Smooth muscle cell (in vitro differentiated cells): ENCODE measurements around the gene WDR72. TPM values are rescaled to one million over a fixed set of nuclear protein-coding genes. Genes with fewer than 3 reads are reported as not detected.
"Not testable (repeated sequence)": the region's sequence is repeated elsewhere in the genome, so short reads cannot be mapped to it uniquely, and the experiment has no call there.

ENCODE experiments used
- DNase-seq: peaks from one replicate; lab custom pipeline; 2025; ENCODE audit not compliant: unreplicated experiment; lab: John Stamatoyannopoulos, UW
- H2AFZ ChIP-seq: fragments of 200-600 bp; sonication (generic); 2 replicates; pipeline ENCODE4 v1.6.0; 2016; ENCODE audit warnings: antibody characterized with exemption, low read depth, mild to moderate bottlenecking
- H3F3A ChIP-seq: fragments of 200-600 bp; sonication (generic); 2 replicates; pipeline ENCODE4 v1.6.0; 2017; ENCODE audit warnings: antibody characterized with exemption, low read depth
- H3K27ac ChIP-seq: fragments of 200-600 bp; sonication (generic); 2 replicates; pipeline ENCODE4 v1.5.1; 2016; ENCODE audit warnings: low read depth, mild to moderate bottlenecking
- H3K27me3 ChIP-seq: fragments of 200-600 bp; sonication (generic); 2 replicates; pipeline ENCODE4 v1.6.1; 2016; ENCODE audit warnings: low read depth, mild to moderate bottlenecking
- H3K36me3 ChIP-seq: fragments of 200-600 bp; sonication (generic); 2 replicates; pipeline ENCODE4 v1.5.1; 2016; ENCODE audit warnings: low read depth
- H3K4me1 ChIP-seq: fragments of 200-600 bp; sonication (generic); 2 replicates; pipeline ENCODE4 v1.5.1; 2016; ENCODE audit warnings: low read depth
- H3K4me2 ChIP-seq: fragments of 200-600 bp; sonication (generic); 2 replicates; pipeline ENCODE4 v1.6.0; 2016; ENCODE audit warnings: mild to moderate bottlenecking
- H3K4me3 ChIP-seq: fragments of 200-600 bp; sonication (generic); 2 replicates; pipeline ENCODE4 v1.5.1; 2016; ENCODE audit warnings: mild to moderate bottlenecking
- H3K79me2 ChIP-seq: fragments of 200-600 bp; sonication (generic); 2 replicates; pipeline ENCODE4 v1.6.0; 2016; ENCODE audit warnings: low read depth, mild to moderate bottlenecking
- H3K9ac ChIP-seq: fragments of 200-600 bp; sonication (generic); 2 replicates; pipeline ENCODE4 v1.6.0; 2016; ENCODE audit warnings: low read depth
- H3K9me3 ChIP-seq: fragments of 200-600 bp; sonication (generic); replicated peaks from 2 replicates; pipeline ENCODE4 v1.5.1; 2016; ENCODE audit warnings: low read depth
- H4K20me1 ChIP-seq: fragments of 200-600 bp; sonication (generic); 2 replicates; pipeline ENCODE4 v1.6.0; 2016; ENCODE audit warnings: low read depth
- CTCF ChIP-seq: fragments of 200-600 bp; sonication (generic); IDR thresholded peaks from 2 replicates; pipeline ENCODE4 v1.5.1; 2017; ENCODE audit warnings: borderline replicate concordance, mild to moderate bottlenecking, antibody characterized with exemption; ENCODE audit not compliant: insufficient read depth, poor library complexity, severe bottlenecking
- WGBS: methylation state at CpG from one replicate; pipeline ENCODE4 v1.1.7; 2016; ENCODE audit warnings: low lambda C conversion rate; 5-methylcytosine and 5-hydroxymethylcytosine counted together
- polyA plus RNA-seq: library from polyadenylated mRNA; unstranded; fragments of >200 nt; fragmentation: Nextera tagmentation; extraction: Ambion mirVana; gene quantifications from 2 replicates; pipeline ENCODE4 v1.2.1, GENCODE V29; 2016
- total RNA-seq: library from RNA; depleted of rRNA; stranded (reverse); fragments of >200 nt; gene quantifications from 2 replicates; pipeline ENCODE4 v1.2.3, GENCODE V29; 2014

Gene WDR72
- total and polyA plus RNA-seq, 2 experiments from 2014 or later, result 1.3 to 3.3 TPM

GRCh38 chr15:53791581-53791980 is 32.1 kb upstream of the WDR72 start:
- H3K9me3 ChIP-seq, result no peaks in the 10 kb centered on the region
- no peaks in the 10 kb centered on the region for H4K20me1 ChIP-seq
- no peak for DNase-seq
- no peaks in the 10 kb centered on the region for H3F3A ChIP-seq
- WGBS, result 85% methylated on average over 9 of the region's 9 CpGs
- no peaks in the 10 kb centered on the region for H3K79me2 ChIP-seq
- TF ChIP-seq CTCF, result no peak
- no peak overlapping the region for H3K9ac ChIP-seq
- no peak overlapping the region for H3K27ac ChIP-seq
- no peak overlapping the region for H2AFZ ChIP-seq
- no peaks in the 10 kb centered on the region for H3K27me3 ChIP-seq
- no peak overlapping the region for H3K4me2 ChIP-seq
- H3K36me3 ChIP-seq, result no peaks in the 10 kb centered on the region
- no peak overlapping the region for H3K4me3 ChIP-seq
- H3K4me1 ChIP-seq, result no peaks in the 10 kb centered on the region

GRCh38 chr15:53789654-53790375 is 30.4 kb upstream of the WDR72 start:
- H3K9ac ChIP-seq, result no peak overlapping the region
- H3K27me3 ChIP-seq, result no peaks in the 10 kb centered on the region
- WGBS, result 69% methylated on average over 2 of the region's 2 CpGs
- DNase-seq, result no peak
- no peak overlapping the region for H2AFZ ChIP-seq
- H4K20me1 ChIP-seq, result no peaks in the 10 kb centered on the region
- H3K79me2 ChIP-seq, result no peaks in the 10 kb centered on the region
- no peak for TF ChIP-seq CTCF
- H3F3A ChIP-seq, result no peaks in the 10 kb centered on the region
- no peak overlapping the region for H3K4me2 ChIP-seq
- no peak overlapping the region for H3K4me3 ChIP-seq
- H3K9me3 ChIP-seq, result no peaks in the 10 kb centered on the region
- no peaks in the 10 kb centered on the region for H3K36me3 ChIP-seq
- H3K27ac ChIP-seq, result no peak overlapping the region
- H3K4me1 ChIP-seq, result no peaks in the 10 kb centered on the region

- Histone ChIP-seq H3K27me3 (no peaks in the 10 kb centered on the region), H3F3A (no peaks in the 10 kb centered on the region), H3K9me3 (no peaks in the 10 kb centered on the region), H3K9ac (no peak overlapping the region), H2AFZ (no peak overlapping the region), H3K4me1 (no peaks in the 10 kb centered on the region), H4K20me1 (no peaks in the 10 kb centered on the region), H3K27ac (no peak overlapping the region), H3K4me3 (no peak overlapping the region), H3K36me3 (no peaks in the 10 kb centered on the region), H3K4me2 (no peak overlapping the region), H3K79me2 (no peaks in the 10 kb centered on the region)
- 86% methylated on average over 2 of the region's 2 CpGs for WGBS
- TF ChIP-seq CTCF, result no peak
- DNase-seq, result no peak
Measured at GRCh38 chr15:53786401-53786800, 26.9 kb upstream of the WDR72 start.

- not testable (repeated sequence) for H3K4me3 ChIP-seq, H3K36me3 ChIP-seq, H3K27ac ChIP-seq, H3K9me3 ChIP-seq, H3F3A ChIP-seq, H4K20me1 ChIP-seq, H3K9ac ChIP-seq, H2AFZ ChIP-seq, DNase-seq, H3K27me3 ChIP-seq, H3K4me1 ChIP-seq, H3K79me2 ChIP-seq, H3K4me2 ChIP-seq
- 87% methylated on average over 2 of the region's 2 CpGs for WGBS
Measured at GRCh38 chr15:53785241-53785640, 25.8 kb upstream of the WDR72 start.
